K562 (cell line): ENCODE measurements around the gene BEST4. TPM values are rescaled to one million over a fixed set of nuclear protein-coding genes. Genes with fewer than 3 reads are reported as not detected.
A peak's percentile ranks its signal among the peaks of the same experiment; 100 is the strongest.

ENCODE experiments used
- COPS2 ChIP-seq: fragments of 450-650 bp; conservative IDR thresholded peaks from 2 replicates; pipeline ENCODE4 v1.6.1; 2016; ENCODE audit warnings: mild to moderate bottlenecking, moderate library complexity
- KLF6 ChIP-seq: fragments of 250-450 bp; sonication (Bioruptor Pico); IDR thresholded peaks from 2 replicates; pipeline ENCODE4 v1.4.0; 2020; ENCODE audit warnings: mild to moderate bottlenecking, moderate library complexity, borderline replicate concordance
- MTF1 ChIP-seq: fragments of 250-450 bp; sonication (Bioruptor Pico); IDR thresholded peaks from 2 replicates; pipeline ENCODE4 v1.9.0; 2021; ENCODE audit warnings: moderate library complexity, mild to moderate bottlenecking, inconsistent platforms, borderline replicate concordance
- RAD21 ChIP-seq, 2 experiments: fragments of 250-450 bp in 1 of 2; fragments of 450-650 bp in 1 of 2; sonication (Bioruptor Pico) in 1 of 2; formaldehyde crosslinking in 1 of 2; IDR thresholded peaks in 1 of 2; conservative IDR thresholded peaks in 1 of 2; 2 replicates each; pipeline versions ENCODE4 v1.4.0 to v1.8.0; 2020 to 2022; ENCODE audit warnings: mild to moderate bottlenecking in 2 of 2, moderate library complexity in 1 of 2
- SP1 ChIP-seq: sonication (generic); formaldehyde crosslinking; IDR thresholded peaks from 2 replicates; pipeline ENCODE4 v1.8.1; 2022; ENCODE audit warnings: mild to moderate bottlenecking, missing genetic modification reagents
- polyA plus RNA-seq, 8 experiments: library from polyadenylated mRNA; depleted of rRNA in 4 of 8; stranded (reverse) in 5 of 8; unstranded in 3 of 8; fragments of >200 nt; fragmentation: Nextera tagmentation in 2 of 8; fragmentation: Illumina TruSeq in 1 of 8; extraction: Ambion mirVana in 2 of 8; extraction: Trizol in 1 of 8; gene quantifications; 2 replicates each; pipeline versions ENCODE4 v1.2.1 to v1.2.3, GENCODE V29; 2011 to 2014; ENCODE audit warnings: inconsistent platforms in 1 of 8, missing spikeins in 1 of 8
- total RNA-seq, 7 experiments: library from RNA; depleted of rRNA in 6 of 7; stranded (reverse); fragments of >200 nt in 6 of 7; fragmentation: Illumina TruSeq in 2 of 7; extraction: Trizol in 2 of 7; gene quantifications; 2 replicates each; pipeline versions ENCODE4 v1.2.1 to v1.2.3, GENCODE V29; 2011 to 2021; ENCODE audit warnings: low replicate concordance in 1 of 7
- TF ChIP-seq, protein P1 (sequence below): fragments of 450-650 bp; IDR thresholded peaks from 2 replicates; pipeline ENCODE4 v1.6.1; 2016; ENCODE audit warnings: low read depth

The BEST4 gene
- total and polyA plus RNA-seq, 9 of the 15 experiments (the other 6 are each of a cell fraction or from before 2014, with no cell fraction given) = 0.07 to 0.11 TPM; not detected in 7

DNA sequence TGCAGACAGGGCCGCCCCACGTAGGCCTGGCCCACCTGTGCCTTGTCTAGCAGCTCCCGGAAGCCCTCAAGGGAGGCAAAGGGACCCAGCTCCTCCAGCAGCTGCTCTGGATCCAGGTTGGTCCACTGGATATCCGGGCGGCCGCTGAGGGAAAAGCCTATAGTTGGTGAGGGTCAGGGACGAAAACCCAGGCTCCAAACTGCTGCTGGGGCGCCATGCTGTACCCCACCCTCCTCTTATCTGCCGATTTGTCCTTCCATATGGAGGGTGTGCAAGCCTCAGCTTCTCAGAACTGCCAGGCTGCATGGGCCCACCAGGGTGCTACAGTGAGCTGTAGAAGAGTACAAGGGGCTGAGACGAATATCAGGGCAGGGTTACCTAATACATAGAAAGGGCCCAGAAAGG lies 42.9 kb upstream of the BEST4 start (continued):
- TF ChIP-seq, protein P1, sequence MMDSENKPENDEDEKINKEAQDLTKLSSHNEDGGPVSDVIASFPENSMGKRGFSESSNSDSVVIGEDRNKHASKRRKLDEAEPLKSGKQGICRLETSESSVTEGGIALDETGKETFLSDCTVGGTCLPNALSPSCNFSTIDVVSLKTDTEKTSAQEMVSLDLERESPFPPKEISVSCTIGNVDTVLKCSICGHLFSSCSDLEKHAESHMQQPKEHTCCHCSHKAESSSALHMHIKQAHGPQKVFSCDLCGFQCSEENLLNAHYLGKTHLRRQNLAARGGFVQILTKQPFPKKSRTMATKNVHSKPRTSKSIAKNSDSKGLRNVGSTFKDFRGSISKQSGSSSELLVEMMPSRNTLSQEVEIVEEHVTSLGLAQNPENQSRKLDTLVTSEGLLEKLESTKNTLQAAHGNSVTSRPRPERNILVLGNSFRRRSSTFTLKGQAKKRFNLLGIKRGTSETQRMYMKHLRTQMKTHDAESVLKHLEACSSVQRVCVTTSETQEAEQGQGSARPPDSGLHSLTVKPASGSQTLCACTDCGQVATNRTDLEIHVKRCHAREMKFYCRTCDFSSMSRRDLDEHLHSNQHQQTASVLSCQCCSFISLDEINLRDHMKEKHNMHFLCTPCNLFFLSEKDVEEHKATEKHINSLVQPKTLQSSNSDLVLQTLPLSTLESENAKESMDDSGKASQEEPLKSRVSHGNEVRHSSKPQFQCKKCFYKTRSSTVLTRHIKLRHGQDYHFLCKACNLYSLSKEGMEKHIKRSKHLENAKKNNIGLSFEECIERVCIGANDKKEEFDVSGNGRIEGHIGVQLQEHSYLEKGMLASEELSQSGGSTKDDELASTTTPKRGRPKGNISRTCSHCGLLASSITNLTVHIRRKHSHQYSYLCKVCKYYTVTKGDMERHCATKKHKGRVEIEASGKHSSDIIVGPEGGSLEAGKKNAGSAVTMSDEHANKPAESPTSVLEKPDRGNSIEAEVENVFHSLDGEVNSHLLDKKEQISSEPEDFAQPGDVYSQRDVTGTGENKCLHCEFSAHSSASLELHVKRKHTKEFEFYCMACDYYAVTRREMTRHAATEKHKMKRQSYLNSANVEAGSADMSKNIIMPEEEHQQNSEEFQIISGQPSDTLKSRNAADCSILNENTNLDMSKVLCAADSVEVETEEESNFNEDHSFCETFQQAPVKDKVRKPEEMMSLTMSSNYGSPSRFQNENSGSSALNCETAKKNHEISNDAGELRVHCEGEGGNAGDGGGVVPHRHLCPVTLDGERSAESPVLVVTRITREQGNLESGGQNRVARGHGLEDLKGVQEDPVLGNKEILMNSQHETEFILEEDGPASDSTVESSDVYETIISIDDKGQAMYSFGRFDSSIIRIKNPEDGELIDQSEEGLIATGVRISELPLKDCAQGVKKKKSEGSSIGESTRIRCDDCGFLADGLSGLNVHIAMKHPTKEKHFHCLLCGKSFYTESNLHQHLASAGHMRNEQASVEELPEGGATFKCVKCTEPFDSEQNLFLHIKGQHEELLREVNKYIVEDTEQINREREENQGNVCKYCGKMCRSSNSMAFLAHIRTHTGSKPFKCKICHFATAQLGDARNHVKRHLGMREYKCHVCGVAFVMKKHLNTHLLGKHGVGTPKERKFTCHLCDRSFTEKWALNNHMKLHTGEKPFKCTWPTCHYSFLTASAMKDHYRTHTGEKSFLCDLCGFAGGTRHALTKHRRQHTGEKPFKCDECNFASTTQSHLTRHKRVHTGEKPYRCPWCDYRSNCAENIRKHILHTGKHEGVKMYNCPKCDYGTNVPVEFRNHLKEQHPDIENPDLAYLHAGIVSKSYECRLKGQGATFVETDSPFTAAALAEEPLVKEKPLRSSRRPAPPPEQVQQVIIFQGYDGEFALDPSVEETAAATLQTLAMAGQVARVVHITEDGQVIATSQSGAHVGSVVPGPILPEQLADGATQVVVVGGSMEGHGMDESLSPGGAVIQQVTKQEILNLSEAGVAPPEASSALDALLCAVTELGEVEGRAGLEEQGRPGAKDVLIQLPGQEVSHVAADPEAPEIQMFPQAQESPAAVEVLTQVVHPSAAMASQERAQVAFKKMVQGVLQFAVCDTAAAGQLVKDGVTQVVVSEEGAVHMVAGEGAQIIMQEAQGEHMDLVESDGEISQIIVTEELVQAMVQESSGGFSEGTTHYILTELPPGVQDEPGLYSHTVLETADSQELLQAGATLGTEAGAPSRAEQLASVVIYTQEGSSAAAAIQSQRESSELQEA = no peak
- TF ChIP-seq SP1 (CRISPR knock-in tag) = no peak
- TF ChIP-seq COPS2 = no peak
- TF ChIP-seq MTF1 (CRISPR knock-in tag) = no peak
- peak in 1 of 2 experiments; percentile 33; a peak in 2 of 4 replicates for TF ChIP-seq RAD21 (CRISPR knock-in tag; conservative IDR thresholded peaks at IDR 0.05 in 1 of 2, IDR thresholded peaks at IDR 0.05 in 1 of 2)
- no peak for TF ChIP-seq KLF6 (CRISPR knock-in tag)
- TF ChIP-seq, all 486 proteins: peak for 25
